Measurements from ENCODE around the gene TRIM46.
"Not testable (repeated sequence)": the region's sequence is repeated elsewhere in the genome, so short reads cannot be mapped to it uniquely, and the experiment has no call there.

Gene TRIM46

DNA sequence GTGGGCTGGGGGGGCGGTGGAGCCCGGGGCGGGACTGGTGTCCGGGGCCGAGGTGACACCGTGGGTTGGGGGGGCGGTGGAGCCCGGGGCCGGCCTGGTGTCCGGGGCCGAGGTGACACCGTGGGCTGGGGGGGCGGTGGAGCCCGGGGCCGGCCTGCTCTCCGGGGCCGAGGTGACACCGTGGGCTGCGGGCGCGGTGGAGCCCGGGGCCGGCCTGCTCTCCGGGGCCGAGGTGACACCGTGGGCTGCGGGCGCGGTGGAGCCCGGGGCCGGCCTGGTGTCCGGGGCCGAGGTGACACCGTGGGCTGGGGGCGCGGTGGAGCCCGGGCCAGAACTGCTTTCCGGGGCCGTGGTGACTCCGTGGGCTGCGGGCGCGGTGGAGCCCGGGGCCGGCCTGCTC, 16.3 kb downstream of the TRIM46 start:
- not testable (repeated sequence) for DNase-seq

GRCh38 chr1:155191904-155192303, 18.3 kb downstream of the TRIM46 start:
- DNase-seq, result no peak

GRCh38 chr1:155192346-155193274, 19.0 kb downstream of the TRIM46 start:
- peak; percentile 81 for DNase-seq

DNA sequence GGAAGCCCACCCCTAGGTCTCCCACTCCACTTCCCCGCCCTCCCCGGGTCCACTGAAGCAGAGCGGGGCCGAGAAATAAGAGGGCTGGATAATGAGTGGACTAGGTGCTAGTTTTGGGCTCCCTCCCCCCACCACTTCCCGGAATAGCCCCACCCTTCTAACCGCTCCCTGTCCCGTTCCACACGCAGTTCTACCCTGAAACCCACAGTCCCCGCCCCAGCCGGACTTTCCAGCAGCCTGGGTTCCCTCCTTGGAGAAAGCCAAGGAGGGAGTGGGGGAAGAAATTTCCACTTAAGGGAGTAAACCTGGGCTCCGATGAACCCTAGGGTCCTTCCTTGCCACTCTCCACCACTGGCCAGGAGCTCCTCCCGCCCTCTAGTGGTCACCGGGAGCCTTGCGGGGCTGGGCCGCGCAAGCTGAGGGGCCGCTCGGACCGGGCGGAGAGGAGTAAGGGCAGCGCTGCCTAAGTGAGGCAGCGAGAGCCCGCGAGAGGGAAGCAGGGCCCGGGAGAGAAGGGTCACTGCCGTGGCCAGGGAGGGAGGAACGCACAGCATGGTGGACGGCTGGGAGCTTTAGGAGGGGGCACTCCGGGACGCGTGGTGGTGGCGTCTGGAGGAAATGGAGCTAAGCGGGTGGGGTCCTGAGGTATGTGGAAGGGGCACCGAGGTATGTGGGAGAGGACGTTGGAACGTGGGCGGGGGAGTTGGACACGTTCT, 19.8 kb downstream of the TRIM46 start:
- DNase-seq, result peak; percentile 86

GRCh38 chr1:155193991-155194240, 20.3 kb downstream of the TRIM46 start:
- DNase-seq, result not testable (repeated sequence)

GRCh38 chr1:155195201-155196102, 21.8 kb downstream of the TRIM46 start:
- DNase-seq, result no peak

DNA sequence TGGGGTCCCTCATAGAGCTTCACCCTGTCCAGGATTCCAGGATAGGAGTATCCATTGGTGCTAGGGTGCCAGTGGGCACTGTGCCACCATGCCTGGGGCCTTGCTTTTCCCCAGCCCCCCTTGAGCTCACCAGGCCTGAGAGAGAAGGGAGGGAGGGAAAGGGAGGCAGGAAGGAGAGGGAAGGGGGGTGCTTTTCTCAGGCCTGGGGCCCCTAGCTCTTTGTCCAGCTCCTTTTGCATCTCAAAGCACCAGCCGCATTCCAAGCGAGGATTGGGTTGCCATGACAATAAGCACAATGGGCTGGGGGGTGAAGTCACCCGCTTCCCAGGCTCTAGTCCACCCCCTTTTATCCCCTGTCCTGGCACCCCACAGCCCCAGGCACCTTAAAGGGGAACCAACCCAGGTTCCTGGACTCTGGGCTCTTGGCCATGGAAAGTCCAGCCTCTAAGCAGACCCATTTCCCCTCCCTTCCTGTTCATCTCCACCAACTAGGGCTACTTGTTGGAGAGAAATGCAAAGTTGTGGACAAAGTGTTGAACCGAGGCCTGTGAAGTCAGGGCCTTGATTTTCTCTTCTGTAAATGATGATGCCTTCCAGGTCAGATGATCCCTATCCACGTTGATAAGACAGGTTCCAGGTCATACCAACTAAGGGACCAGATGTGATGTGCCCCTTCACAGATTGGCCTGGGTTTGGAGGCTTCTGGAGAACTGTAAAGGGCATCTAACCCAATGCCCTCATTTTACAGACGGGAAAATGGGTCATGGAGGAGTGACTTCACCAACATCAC, 22.6 kb downstream of the TRIM46 start:
- no peak for DNase-seq

DNA sequence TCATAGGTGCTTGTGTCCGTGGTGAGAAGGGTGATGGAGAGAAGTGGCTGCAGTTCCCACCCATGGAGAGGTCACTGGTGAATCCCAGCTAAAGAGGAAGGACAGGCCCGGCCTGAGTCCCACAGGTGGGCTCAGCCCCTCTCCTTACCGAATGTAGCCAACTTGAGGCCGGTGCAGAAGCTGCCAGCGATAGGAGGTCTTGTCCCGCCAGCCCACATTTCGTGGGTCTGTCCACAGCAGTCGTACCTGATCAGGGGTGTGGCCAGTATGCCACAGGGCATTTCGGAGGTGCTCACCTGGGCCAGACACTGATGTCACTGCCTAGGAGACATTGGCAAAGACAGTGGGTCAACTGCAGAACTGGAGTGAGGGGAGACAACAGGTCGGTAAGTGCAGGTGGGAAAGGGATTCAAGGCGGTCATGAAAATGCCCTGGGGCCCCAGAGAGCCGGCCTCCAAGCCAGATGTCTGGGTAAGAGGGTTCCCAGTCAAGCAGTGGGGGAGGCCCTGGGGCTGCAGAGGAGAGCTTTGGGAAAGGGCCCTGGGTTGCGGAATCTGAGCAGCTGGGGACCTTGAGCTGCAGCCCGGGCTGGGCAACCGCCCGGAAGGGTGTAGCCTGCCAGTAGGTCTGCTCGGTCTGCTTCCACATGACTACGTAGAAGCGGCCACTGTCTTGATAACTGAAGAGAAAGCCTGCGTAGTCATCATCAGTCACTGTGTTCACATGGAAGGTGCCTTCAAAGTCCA, 23.4 kb downstream of the TRIM46 start:
- no peak for DNase-seq

DNA sequence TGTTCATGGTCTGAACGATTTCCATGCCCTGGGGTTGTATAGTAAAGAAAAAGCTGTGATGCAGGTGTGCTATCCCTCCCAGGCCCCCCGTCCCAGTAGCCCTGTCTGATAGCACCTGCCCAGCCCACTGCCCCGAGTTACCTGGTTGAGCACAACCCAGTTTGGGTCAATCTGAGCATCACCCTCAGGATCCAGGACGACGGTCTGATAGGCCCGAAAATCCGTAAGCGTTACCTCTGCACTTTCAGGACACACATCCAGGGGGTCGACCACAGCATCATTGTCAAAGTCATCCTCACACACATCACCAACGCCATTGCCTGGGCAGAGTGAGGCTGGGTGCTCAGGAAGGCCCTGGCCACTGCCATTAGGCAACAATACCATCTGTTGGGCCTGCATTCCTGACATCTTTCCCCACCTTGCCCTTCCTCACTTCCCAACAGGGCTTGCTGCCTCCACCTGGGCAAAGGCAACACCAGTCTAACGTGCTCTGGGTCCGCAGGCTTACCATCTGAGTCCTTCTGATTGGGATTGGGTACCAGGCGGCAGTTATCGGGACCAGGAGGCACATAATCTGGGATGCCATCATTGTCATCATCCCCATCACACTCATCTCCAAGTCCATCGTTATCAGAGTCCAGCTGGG, 24.4 kb downstream of the TRIM46 start:
- DNase-seq, result no peak

- DNase-seq, result no peak
These were observed 24.9 kb downstream of the TRIM46 start for GRCh38 chr1:155198547-155198906.

- DNase-seq, result no peak
These were observed 26.1 kb downstream of the TRIM46 start for GRCh38 chr1:155199792-155200191.

DNA sequence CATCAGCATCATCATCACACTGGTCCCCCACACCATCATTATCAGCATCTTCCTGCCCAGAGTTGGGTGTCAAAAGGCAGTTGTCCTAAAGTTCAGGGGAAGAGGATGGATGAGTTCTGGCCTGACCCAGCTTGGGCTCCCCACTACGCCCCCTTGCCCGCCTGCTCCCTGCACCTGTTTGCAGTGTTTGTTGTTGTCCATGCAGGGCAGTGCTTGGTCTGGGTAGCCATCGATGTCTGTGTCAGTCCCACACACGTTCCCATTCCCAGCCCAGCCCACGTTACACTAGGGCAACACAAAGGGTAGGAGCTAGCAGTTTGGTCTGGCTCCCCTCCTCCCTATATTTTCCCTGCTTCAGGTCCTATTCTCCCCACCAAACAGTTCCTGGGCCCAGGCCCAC, 27.3 kb downstream of the TRIM46 start:
- DNase-seq, result no peak

DNA sequence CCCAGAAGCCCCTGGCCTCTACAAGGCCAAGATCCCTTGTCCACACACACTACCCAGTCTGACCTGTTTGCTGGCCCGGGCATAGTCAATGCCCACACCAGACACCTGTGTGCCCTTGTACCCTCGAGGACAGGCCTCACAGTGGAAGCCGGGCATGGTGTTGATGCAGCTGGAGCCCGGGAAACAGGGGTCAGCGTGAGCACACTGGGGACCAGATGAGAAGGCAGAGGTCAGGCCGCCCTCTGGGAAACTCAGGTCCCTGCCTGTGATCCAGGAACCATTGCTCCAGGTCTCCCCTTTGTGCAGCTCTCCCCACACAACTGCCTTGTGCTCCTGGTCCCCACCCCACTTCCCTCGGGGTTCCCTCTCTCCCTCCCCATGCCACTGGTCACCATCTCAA, 28.5 kb downstream of the TRIM46 start:
- DNase-seq, result no peak

- DNase-seq, result no peak
These were observed 29.3 kb downstream of the TRIM46 start for GRCh38 chr1:155202731-155203515.

- DNase-seq, result no peak
These were observed 31.4 kb downstream of the TRIM46 start for GRCh38 chr1:155205035-155205434.

DNA sequence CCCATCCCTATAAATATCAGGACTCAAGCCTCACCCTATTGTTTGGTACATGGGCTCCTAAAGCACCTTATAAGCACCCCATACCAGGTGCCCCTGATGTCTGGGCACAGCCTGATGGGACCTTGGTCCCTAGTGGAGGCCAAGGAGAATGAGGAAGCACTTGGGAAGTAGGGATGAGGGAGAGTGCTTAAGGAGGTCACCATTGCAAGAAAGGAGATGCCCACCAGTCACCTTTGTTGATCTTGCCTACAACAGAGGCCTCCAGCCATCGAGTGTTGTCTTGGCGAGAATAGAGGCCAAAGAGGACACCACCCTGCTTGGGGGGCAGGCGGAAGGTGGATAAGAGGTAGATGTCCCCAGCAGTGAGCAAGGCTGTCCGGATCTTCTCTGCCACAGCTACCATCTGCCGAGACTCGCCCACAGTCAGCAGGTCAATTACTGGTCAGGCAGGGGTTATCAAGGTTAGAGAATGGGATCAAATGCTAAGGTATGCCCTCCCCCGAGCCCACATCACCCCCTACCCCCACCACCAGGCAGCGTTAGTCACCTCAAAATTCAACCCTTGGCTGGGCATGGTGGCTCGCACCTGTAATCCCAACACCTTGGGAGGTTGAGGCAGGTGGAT, 32.4 kb downstream of the TRIM46 start:
- DNase-seq, result no peak

GRCh38 chr1:155206891-155207805, 33.5 kb downstream of the TRIM46 start:
- DNase-seq, result peak; percentile 84

DNA sequence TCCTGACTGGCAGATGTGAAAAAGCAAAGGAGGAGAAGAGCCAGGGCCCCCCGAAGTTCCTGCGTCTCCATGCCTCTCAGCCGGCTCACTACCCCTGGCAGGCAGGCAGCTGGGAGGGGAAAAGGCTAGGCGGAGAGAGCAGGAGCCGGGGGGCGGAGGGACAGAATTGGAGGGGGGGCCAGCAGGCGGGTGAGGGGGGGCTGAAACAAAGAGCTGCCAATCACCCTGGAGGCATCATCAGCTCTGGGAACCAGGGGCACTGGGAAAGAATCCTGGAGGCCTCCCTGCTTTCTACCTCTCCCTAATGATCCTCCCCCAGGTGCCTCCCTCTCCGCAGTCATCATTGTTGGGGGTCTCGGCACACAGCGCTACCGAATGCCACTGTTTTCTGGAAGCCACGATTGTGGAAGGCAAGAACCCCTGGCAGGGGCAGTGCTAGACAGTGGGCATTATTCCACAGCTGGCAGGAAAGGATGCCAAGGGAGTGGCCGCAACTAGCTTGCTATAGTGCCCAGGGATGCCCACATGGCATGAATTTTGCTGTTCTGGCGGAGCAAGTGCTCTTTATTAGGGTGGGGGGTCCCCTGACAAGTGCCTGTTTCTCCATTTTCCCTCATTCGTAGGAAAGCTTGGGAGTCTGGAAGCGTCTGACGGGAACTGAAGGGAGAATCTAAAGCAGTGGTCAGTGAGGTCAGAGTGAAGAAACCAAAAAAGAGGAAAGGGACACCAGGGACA, 34.3 kb downstream of the TRIM46 start, which contains the start of gene THBS3:
TSS of gene THBS3 (minus strand) at position 92 of the 735 bp plus-strand sequence. CDS start at position 71, 21 bp downstream.
- DNase-seq, result peak; percentile 70

All from NCI-H1105 treated with DMSO at 0.1 percent for 48 hours (cell line).